CD4-positive, alpha-beta T cell treated with Interleukin-15 for 1 hour (primary cell): ENCODE data around the gene SMARCD3.
A peak's percentile ranks its signal among the peaks of the same experiment; 100 is the strongest.

Source experiments
- DNase-seq: peaks from one replicate; pipeline ENCODE4 v3.0.0-alpha.2; 2020

Gene SMARCD3

DNA sequence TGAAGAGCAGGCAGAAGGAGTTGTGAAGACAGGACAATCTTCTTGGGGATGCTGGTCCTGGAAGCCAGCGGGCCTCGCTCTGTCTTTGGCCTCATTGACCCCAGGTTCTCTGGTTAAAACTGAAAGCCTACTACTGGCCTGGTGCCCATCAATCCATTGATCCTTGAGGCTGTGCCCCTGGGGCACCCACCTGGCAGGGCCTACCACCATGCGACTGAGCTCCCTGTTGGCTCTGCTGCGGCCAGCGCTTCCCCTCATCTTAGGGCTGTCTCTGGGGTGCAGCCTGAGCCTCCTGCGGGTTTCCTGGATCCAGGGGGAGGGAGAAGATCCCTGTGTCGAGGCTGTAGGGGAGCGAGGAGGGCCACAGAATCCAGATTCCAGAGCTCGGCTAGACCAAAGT, 14.7 kb downstream of the SMARCD3 start:
- DNase-seq = no peak

DNA sequence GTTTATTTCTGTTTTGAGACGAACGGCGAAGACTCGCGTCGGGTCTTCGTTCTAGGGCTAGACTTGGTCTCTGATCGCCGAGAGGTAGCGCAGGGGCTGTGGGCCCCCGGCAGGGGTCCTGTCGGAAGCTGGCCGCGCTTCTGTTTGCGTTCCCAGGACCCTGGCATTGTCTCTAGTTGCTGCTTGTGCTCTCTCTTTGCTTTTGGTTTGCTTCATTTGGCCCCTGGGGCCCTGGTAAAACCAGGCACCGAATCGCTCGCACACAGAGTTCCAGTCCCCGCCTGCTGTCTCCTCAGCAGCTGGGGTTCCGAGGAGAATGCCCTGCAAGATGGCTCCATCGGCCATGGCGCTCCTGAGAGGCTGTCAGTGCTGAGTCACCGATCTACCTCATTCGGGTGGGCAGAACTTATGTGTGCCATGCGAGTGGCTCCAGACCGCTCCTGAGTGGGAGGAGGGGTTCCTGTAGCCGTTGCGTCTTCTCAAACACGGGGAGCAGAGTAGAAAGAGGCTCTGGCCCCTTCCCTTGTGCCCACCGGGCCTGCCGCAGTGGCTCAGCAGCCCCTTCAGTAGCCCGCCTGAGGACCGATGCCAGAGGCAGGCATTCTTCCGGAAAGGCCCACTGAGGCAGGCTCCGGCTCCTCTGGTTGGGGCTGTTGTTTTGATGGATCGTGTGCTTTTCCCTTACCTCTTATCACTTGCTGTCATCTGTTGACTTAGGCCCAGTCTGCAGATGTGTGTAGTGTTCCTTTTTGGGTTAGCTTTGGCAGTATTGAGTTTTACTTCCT, 15.4 kb downstream of the SMARCD3 start:
- DNase-seq = peak; percentile 68

DNA sequence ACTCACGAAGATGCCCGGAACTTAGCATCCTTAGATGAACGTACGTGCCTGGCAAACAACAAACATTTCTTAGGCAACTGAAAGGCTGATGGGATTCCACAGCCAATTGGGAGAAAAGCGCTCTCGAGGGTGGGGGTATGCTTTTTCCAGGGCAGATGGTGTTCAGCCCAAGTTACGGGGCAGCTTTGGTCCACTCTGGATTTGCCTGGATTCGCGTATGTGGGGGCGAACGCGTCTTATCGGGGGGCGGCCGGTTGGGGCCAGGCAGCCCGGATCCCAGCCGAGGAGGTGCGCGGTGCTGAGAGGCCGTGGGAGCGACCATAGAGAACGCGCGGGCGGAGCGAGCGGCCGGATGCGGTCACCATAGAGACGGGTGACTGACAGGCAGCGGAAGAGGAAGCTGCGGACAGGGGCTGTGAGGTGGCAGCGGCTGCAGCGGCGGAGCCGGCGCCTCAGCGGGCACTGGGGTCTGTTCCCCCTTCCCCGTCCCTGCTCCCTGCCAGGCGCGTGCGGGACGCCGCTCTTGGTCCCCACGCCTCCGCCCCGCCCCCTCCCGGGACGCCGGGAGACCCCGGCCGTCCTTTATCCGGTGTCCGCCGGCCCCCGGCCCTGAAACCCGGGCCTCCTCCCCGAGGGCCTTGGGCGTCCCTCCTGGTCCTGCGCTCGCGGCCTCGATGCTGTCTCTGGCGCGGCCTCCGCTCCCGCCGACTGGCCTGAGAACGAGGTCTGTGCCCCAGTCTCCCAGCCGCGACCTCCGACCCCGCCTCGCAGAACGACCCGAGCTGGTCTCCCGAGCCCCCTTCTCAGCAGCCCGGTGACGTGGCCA, 16.2 kb downstream of the SMARCD3 start, which contains the start of gene CHPF2:
Gene CHPF2, plus strand, starts transcription at position 393 of the 826 bp plus-strand sequence. CDS start 1,529 bp downstream, outside the sequence.
- DNase-seq = peak; percentile 88

DNA sequence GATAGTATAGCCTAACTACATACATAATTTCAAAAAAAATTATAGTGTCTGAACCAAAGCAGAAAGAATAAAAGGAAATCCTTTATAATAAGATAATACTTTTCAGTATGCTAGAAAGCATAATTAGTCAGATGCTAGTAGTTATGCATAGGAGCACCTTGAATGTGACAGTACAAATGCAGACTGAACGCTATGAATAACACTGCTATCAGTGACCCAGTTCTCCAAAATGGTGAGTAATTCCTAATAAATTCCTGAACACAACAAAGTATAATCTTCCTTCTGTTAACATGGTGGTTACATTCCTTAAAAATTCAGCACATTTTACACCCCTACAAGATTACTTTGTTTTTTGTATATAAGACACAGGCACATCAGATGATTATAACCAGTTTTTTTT, 17.4 kb downstream of the SMARCD3 start:
- no peak for DNase-seq

DNA sequence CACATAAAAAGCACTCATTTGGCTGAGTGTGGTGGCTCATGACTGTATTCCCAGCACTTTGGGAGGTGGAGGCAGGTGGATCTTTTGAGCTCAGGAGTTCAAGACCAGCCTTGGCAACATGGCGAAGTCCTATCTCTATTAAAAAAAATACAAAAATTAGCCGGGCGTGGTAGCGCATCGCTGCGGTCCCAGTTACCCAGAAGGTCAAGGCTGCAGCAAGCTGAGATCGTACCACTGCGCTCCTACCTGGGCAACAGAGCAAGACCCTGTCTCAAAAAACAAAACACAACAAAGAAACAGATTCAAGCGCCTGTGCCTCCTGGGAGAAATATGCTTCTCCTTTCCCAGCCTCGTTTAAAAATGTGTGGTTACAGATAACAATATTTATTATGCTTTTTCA, 19.2 kb downstream of the SMARCD3 start:
- no peak for DNase-seq

DNA sequence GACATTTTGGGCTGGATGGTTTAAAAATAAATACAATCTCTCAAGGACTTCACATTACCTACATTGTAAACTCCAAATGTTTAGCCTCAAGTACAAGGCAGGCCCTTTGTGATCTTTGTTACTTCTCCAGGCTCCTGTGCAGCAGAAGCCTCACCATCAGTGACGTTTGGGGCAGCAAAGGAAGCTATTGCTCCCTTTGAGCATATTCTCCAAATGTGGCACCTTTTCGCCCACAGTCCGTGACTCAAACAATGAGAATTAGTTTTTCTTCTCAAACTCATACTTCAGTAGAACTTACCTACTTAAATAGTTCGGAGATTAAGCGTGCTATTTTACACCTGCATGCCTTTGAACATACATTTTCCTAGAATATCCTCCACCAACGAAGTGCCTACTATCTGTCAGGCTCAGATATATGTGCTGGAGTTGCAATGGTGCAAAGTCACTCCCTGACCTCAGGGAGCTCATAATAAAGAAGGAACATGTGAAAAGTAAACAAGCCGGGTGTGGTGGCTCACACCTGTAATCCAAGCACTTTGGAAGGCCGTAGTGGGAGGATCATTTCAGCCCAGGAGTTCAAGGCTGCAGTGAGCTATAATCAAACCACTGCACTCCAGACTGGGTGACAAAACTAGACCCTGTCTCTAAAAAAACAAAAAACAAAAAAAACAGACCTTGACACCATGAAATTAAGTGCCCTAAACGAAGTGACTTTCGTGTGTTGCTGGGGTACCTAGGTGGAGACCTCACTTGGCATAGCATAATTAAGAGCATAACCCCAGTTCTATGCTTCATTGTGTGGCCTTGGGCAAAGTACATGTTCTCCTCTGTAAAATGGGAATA, 20.2 kb downstream of the SMARCD3 start:
- DNase-seq = no peak

DNA sequence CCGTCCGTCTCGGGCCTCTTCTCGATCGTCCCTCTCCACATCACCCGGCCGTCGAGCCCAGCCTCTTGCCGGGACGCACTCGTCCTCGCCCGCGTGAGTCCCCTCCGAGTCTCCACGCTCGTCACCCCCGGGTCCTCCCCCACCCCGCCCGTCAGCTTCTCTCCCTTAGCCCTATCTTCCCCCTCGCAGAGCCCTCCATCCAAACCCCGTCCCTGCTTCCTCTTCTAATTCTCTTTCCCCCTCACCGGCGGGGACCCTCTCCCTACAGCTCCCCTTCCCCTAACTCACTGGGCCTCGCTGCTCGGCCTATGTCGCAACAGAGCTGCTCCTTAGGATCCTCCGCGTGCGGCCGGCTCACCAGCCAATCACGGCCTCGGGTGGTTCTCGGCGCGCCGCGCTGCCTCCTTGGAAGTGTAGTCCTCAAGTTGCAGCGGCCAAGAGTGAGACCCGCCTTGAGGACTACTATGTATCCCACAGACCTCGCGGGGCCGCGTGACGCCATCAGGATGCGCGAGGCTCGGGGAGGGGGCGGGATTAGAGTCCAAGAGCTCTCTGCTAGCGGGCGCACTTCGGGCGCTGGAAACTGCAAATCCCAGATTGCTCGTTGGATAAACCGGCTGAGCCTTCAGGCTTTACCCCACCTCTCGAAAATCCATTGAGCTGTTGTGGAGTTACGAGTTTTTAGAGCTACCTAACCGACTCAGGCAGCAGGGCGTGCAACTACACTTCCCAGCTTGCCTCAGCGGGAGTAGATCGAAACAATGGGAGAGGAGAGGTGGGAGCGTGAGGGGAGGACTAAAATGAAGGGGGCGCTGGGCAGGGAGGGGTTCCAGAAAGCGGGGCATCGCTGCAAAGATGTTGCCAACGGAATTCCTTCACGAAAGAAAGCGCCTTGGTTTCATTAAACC, 21.4 kb downstream of the SMARCD3 start, which contains the start of gene ABCF2:
Gene ABCF2, minus strand, starts transcription at position 331 of the 908 bp plus-strand sequence. CDS start 747 bp downstream, outside the sequence.
- DNase-seq = peak; percentile 96

DNA sequence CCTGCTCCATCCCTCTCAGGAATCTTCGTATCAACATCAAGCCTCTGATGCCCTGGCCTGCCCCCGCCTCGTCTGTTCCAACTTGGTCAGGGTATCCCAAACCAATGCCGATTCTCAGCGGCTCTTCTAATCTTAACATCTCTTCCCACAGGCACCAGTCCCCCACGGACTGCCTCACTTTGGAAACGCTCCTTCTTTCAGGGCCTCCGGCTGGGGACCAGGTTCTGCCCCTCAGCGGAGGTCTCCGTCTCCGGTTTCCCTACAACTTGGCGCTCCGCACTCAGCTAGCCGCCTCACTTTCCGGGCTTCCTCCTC, 22.0 kb downstream of the SMARCD3 start:
- DNase-seq = no peak

DNA sequence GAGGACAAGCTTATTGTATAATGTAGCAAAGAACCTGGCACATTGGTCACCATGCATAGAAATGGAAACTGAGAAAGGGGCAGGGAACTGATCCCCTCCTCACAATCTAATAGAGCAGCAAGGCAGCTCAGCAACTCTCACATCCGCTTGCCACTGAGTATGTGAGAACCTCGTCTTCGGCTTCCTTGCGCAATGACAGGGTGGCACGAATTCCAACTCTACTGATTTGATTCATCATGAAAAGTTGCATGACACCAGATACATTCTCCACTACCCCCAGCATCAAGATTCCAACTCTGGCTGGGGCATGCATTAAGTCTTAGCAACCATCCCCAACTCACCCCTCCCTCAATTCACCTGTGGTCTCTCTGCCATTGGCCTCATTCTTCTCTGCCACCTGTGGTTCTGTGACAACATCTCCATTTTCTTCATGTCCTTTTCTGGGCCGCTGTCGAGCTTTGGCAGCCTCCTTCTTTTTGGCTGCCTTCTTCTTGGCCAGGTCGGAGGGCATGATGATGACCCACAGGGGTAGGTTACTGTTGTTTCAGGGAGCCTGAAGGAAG, 22.5 kb downstream of the SMARCD3 start:
- DNase-seq = no peak

DNA sequence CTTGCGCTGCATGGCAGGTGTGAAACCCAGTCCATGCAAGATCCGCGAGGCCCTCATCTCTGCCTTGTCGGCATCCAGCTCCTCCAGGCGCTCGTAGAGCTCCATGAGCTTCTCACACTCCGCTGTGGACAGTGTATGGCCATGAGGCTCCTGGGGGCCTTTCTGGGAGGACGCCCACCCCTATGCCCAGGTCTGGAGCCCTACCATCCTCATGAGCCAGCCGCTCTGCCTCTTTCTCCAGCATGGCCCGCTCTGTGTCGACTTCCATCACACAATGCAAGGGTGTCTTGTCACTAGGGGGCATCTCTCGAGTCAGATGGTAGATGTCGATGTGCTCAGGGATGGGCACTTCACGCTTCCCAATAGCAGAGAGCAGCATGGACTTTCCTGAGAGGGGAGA, 24.8 kb downstream of the SMARCD3 start:
- DNase-seq = no peak

DNA sequence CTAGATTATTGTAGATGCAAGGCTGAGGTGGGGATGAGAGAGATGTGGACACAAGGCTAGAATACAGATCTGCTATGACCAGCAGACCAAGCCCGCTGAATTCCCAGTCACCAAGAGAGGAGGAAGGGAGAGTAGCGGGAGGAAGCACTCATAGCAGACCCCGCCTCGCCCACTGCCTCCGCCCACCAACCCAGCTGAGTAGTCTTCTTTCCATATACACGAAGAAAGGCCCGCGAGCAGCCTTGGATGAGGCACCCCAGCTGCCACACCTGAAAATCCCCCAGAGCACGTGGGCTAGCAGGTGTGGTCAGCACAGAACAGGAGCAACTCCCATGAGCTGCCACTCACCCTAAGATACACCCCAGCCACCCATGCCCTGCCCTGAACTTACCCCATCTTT, 30.3 kb downstream of the SMARCD3 start:
- DNase-seq = no peak

DNA sequence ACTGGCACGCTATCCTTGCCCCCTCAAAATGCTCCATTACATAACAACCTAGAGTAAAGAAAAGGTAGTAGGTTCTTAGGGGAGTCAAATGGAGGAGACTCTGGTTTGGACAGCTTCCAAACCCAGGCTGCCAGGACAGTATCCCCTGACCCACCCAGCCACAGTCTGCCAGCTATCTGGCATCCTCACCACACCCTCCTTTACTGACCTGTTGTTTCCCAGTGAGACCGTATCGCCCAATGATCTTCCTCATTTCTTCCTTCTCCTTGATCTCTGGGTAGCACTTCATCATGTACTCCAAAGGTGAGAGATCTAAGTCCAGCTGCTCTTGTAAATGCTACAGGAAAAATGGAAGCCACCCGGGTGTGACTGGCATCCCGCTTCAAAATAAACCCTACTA, 33.1 kb downstream of the SMARCD3 start:
- no peak for DNase-seq

DNA sequence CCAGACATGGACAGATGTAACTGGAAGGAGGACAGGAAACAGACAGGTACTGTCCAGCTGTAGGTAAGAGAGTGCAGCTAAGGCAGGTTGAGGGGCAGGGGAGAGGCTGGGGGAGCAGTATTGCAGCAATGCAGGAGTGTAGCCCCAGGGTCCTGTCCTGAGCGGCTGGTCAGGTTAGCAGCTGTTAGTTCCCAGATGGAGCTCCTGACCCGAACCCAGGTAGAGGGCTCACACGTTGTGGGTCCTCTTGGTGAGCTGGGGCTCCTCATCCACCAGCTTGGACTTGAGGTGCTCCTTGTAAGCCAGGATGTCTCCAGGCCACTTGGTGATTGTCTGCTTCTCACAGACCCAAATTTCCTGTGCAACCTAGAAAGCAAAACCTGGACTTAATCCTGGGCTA, 34.7 kb downstream of the SMARCD3 start:
- no peak for DNase-seq

DNA sequence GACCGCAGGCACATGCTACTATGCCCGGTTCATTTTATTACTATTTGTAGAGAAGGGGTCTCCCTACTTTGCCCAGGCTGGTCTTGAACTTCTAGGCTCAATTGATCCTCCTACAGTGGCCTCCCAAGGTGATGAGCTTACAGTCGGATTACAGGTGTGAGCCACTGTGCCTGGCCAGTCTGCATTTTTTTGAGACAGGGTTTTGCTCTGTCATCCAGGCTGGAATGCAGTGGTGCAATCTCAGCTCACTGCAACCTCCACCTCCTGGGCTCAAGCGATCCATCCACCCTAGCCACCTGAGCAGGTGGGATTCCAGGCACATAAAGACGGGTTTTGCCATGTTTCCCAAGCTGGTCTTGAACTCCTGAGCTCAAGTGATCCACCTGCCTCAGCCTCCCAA, 35.9 kb downstream of the SMARCD3 start:
- DNase-seq = no peak

DNA sequence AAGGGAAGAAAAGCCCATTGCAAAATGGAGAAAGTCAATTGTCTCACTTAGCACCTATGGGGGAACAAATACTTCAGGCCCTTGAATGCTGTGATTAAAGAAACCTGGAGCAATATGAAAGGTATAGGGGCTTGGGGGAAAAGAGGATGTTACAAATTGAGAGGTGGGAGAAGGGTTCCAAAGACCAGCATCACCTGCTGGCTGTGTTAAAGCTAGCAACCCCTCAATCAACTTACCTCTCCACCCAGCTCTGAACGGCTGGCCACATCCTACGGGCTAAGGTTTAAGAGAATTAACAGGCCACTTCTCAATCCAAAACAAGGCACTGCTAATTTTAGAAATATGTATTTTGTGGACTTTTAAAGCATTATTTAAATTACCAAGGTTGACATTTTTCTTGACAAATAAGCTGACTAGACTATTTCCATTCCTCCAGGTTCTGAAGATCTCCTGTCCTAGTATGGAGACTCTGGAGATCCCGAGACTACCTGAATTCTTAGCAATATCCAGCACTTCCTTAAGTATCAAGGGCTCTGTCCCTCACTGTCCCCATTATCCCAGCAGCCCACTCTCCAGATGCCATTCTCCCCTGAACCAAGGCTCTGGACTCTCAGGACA, 37.2 kb downstream of the SMARCD3 start:
- no peak for DNase-seq

DNA sequence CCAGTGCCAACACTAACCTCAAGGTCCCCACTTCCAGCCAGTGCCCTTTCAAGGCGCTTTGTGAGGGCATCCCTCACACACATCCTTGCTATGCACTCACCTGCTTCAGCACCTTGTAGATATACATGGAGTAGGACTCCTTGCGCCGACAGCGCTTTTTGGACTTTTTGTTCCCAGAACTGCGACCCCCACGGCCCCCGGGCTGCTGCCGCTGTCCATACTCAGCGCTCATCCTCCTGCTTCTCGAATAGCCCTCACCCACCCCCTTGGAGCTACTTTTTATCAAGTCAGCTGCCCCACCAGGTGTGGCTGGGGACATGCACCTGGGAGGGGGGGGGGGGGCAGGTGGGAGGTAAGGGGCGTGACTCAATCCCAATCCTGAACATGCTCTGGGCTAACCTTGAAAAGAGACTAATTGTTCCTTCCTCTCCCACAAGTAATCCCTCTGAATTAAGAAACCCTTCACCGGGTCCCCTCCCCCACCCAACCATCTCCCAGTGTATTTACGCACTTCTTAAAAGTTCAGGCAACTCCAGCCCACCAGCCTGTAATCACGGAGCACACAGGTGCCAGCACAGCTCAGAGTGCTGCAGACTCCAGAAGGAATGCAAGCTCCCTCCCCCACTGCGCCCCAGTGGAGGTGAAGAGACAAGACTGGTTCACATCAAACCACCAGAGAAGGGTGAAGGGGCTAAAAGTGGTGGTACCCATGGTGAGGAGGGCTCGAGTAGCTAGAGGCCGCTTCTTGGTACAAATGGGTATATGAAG, 38.2 kb downstream of the SMARCD3 start, which contains the start of gene H2BK1:
Gene H2BK1, minus strand, starts transcription at position 402 of the 768 bp plus-strand sequence. Its CDS starts 170 bp downstream, at position 232.
- no peak for DNase-seq

DNA sequence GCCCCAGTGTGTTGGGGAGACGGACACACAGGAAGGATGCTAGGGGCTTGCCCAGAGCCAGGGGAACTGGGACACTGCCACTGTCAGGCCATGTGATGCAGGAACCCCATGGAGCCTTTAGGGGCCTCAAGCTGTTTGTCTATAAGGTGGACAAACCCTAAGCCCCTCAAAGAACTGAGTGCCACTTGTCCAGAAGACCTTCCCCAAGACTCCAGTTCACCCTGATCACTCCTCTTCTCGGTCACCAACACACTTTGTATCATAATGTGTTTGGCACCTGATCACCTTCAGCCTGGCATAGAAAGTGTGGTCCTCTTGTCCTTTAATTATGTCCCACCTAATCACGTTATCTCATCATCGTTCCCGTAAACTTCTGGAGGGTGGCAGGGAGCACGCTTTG, 38.9 kb downstream of the SMARCD3 start:
- no peak for DNase-seq

DNA sequence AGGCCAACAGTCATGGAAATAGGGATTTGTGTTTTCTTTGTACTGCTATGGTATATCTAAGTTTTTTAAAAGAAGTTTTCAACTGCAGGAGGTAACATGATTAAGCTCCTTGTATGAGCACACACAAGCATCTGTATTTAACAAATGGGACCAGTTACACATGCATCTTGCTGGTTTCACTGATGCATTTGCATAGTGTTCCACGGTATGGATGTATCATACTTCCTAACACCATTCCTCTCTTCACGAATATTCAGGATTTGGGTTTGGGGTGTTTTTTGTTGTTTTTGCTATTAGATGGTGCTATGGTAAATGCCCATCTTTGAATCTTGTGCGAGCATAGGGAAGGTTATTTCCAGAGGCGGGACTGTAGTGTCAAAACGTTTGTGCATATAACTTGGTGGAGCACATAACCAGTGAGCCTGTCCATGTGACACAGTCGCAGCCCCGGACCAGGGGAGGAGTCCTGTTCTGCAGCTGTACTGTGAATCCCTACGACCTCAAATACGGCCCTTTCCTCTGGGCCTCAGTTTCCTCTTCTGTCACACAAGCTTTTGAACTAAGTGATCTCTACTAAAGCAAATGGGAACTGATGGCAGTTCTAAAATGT, 40.1 kb downstream of the SMARCD3 start:
- no peak for DNase-seq

DNA sequence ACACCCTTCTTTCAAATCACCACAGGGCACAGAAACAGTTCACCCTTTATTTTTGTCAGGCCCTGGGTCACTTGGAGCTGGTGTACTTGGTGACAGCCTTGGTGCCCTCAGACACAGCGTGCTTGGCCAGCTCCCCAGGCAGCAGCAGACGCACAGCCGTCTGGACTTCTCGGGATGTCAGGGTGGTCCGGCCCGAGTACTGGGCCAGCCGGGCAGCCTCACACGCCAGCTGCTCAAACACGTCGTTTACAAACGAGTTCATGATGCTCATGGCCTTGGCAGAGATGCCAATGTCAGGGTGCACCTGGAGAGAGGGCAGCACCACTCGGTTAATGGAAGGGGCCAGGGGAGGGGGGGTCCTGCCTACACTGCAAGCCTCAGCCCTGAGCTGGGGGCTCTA, 40.7 kb downstream of the SMARCD3 start:
- no peak for DNase-seq

DNA sequence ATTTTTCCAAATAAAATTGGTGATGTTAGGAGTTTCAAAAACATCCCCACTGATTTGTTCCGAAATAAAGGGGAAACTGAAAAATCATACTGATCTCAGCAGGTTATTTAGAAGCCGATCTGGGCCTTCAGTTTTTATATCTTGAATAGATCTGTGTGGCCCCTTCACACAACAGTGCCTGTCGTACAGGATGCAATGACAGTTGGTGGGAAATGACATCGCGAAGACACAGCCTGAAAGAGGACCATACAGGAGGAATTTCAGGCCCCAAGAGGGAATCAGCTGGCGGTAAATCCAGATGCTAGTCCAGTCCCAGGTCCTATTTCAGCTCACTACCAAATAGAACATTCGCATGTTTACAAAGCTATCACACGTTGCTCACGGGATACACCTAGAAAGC, 41.2 kb downstream of the SMARCD3 start:
- no peak for DNase-seq
